UCSD-AML1 (cell line): ENCODE measurements around the gene PDE4D.
A peak's percentile ranks its signal among the peaks of the same experiment; 100 is the strongest.

Source experiments
- DNase-seq: peaks from one replicate; lab custom pipeline; 2025; ENCODE audit not compliant: unreplicated experiment; lab: John Stamatoyannopoulos, UW

Gene PDE4D

GRCh38 chr5:59840200-59840601 lies 53.3 kb downstream of the PDE4D start:
- no peak for DNase-seq

GRCh38 chr5:59838989-59839388 lies 54.5 kb downstream of the PDE4D start:
- no peak for DNase-seq

- DNase-seq: no peak
These were observed 55.5 kb downstream of the PDE4D start for GRCh38 chr5:59838067-59838466.

GRCh38 chr5:59837071-59837470 lies 56.5 kb downstream of the PDE4D start:
- no peak for DNase-seq

- no peak for DNase-seq
These were observed 57.7 kb downstream of the PDE4D start for GRCh38 chr5:59835800-59836199.

GRCh38 chr5:59833448-59833847 lies 60.1 kb downstream of the PDE4D start:
- no peak for DNase-seq

GRCh38 chr5:59832577-59833301 lies 60.8 kb downstream of the PDE4D start:
- DNase-seq: no peak

GRCh38 chr5:59831326-59832010 lies 62.1 kb downstream of the PDE4D start:
- no peak for DNase-seq

- DNase-seq: no peak
These were observed 62.9 kb downstream of the PDE4D start for GRCh38 chr5:59830536-59831200.

- DNase-seq: no peak
These were observed 63.6 kb downstream of the PDE4D start for GRCh38 chr5:59829922-59830321.

GRCh38 chr5:59829386-59829785 lies 64.1 kb downstream of the PDE4D start:
- DNase-seq: no peak

- DNase-seq: no peak
These were observed 64.9 kb downstream of the PDE4D start for GRCh38 chr5:59828623-59829022.

- DNase-seq: no peak
These were observed 66.5 kb downstream of the PDE4D start for GRCh38 chr5:59826996-59827395.

- no peak for DNase-seq
These were observed 70.1 kb downstream of the PDE4D start for GRCh38 chr5:59823420-59823819.

GRCh38 chr5:59819806-59820205 lies 73.7 kb downstream of the PDE4D start:
- DNase-seq: no peak

- DNase-seq: no peak
These were observed 76.0 kb downstream of the PDE4D start for GRCh38 chr5:59817536-59817935.

GRCh38 chr5:59816654-59817300 lies 76.7 kb downstream of the PDE4D start:
- no peak for DNase-seq

- no peak for DNase-seq
These were observed 79.0 kb downstream of the PDE4D start for GRCh38 chr5:59814537-59814872.

- DNase-seq: peak; percentile 24
These were observed 79.6 kb downstream of the PDE4D start for GRCh38 chr5:59813761-59814536.

GRCh38 chr5:59810041-59810440 lies 83.5 kb downstream of the PDE4D start:
- DNase-seq: peak; percentile 76

GRCh38 chr5:59807806-59808205 lies 85.7 kb downstream of the PDE4D start:
- DNase-seq: peak; percentile 57
